GM23338 (cell line): ENCODE results near the gene SNX9.

Source experiments
- CTCF ChIP-seq, 2 experiments: fragments of 200-600 bp in 1 of 2; sonication (generic) in 1 of 2; conservative IDR thresholded peaks; 2 replicates each; pipeline versions ENCODE4 v1.5.1 to v1.6.1; 2016 to 2017; ENCODE audit warnings: antibody characterized with exemption in 2 of 2, low read depth in 2 of 2, mild to moderate bottlenecking in 2 of 2, moderate library complexity in 1 of 2
- EZH2phosphoT487 ChIP-seq: fragments of 200-600 bp; sonication (generic); IDR thresholded peaks from one replicate; pipeline ENCODE4 v1.8.1; 2018; ENCODE audit warnings: antibody characterized with exemption; ENCODE audit not compliant: unreplicated experiment
- POLR2AphosphoS5 ChIP-seq: IDR thresholded peaks from 2 replicates; pipeline ENCODE4 v1.6.1; 2016; ENCODE audit warnings: antibody characterized with exemption, low read depth
- STAT1 ChIP-seq: IDR thresholded peaks from one replicate; pipeline ENCODE4 v1.6.1; 2016; ENCODE audit warnings: antibody characterized with exemption; ENCODE audit not compliant: unreplicated experiment

DNA sequence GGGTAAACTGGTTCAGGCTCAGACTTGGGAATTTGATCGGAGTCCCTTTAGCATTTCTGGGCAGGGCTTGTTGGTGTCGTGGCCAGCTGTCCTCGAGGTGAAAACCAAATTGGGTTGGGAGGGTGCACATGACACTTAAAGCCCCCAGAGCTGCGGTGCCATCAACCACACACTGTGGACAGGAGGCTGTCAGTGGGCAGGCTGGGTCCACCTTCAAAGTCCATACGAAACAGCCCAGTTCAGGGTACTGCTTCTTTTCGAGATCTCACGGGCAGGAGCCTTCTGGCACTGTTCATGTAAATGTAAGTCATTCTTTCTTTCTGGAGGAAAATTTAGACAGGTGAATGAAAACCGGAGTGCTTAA lies 165.6 kb downstream of the SNX9 start:
- no peak for TF ChIP-seq POLR2AphosphoS5
- no peak for TF ChIP-seq CTCF (conservative IDR thresholded peaks at IDR 0.05; ENCODE audit: low read depth in 2 of 2)
- no peak for TF ChIP-seq STAT1
- no peak for TF ChIP-seq EZH2phosphoT487
